ENCODE data around the gene ADM2.
"Not testable (repeated sequence)": the region's sequence is repeated elsewhere in the genome, so short reads cannot be mapped to it uniquely, and the experiment has no call there.

ADM2 gene

GRCh38 chr22:50502628-50503474, 21.5 kb downstream of the ADM2 start:
- H3K4me3 ChIP-seq = no peak overlapping the region
- H3K27ac ChIP-seq = no peak overlapping the region

DNA sequence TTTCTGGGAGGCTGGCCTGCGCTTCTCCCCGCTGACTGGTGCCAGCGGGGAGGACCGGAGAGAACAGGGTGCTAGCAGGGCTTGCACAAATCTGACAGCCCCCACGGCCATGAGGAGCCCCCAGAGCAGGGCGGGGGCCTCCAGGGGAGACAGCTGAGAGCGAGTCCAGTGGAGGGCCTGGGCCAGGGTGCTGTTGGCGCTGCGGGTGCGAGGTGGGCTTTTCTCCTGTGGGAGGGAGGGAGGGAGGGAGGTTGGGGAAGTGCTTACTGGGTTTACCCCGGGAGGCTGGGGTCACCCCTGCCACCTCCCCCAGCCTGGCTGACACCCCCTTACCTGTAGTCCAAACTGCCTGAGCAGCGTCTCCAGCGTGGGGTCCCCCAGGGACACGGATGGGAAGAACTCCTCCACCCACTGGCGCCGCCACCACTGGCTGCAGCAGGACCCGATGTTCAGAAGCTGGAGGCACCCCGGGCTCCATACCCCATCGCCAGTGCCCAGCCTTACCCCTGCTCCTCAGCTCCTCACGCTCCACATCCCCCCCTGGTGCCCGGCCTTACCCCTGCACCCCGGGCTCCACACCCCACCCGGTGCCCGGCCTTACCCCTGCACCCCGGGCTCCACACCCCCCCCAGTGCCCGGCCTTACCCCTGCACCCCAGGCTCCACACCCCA, 22.3 kb downstream of the ADM2 start:
- Histone ChIP-seq H3K27ac (no peak overlapping the region), H3K4me3 (no peak overlapping the region)

DNA sequence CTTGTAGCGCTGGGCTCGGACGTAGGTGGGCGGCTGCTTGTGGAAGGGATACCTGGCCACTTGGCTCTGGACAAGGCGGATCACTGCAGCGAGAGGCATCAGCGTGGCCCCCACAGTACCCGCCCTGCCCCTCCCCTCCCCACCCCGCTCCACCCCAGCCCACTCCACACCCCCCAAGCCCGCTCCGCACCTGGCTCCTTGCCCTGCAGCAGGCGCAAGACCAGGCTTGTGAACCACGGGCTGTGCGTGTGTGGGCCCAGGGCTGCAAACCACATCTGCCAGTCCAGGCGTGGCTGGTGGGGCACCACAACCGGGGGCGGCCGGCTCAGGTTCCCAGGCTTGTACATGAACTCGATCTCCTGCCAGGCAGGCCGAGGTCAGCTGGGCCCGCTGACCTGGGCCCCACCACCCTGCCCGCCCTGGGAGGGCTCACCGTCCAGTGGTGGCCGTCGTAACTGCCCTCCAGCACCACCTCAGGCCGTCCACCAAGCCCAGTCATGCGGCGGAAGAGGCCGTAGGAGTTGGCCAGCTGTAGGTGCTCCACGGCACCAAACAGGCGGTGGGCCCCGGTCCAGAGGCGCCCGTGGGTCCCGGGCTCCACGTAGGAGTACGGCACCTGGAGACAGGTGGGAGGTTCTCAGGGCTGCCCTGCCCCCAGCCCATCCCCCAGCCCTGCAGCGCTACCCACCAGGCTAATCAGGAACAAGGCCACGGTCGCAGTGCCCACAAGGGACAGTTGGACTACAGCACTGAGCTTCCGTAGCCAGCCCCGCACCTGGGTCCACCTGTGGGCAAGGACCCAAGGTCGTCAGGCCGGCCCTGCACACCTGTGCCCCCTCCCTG, 23.2 kb downstream of the ADM2 start:
- Histone ChIP-seq H3K27ac (peak overlapping the region in 2 of 21 experiments; percentile 34 to 39), H3K4me3 (no peak overlapping the region)

GRCh38 chr22:50505276-50505775, 24.0 kb downstream of the ADM2 start:
- Histone ChIP-seq H3K4me3 (no peak overlapping the region), H3K27ac (peak overlapping the region in 1 of 21 experiments; percentile 34)

DNA sequence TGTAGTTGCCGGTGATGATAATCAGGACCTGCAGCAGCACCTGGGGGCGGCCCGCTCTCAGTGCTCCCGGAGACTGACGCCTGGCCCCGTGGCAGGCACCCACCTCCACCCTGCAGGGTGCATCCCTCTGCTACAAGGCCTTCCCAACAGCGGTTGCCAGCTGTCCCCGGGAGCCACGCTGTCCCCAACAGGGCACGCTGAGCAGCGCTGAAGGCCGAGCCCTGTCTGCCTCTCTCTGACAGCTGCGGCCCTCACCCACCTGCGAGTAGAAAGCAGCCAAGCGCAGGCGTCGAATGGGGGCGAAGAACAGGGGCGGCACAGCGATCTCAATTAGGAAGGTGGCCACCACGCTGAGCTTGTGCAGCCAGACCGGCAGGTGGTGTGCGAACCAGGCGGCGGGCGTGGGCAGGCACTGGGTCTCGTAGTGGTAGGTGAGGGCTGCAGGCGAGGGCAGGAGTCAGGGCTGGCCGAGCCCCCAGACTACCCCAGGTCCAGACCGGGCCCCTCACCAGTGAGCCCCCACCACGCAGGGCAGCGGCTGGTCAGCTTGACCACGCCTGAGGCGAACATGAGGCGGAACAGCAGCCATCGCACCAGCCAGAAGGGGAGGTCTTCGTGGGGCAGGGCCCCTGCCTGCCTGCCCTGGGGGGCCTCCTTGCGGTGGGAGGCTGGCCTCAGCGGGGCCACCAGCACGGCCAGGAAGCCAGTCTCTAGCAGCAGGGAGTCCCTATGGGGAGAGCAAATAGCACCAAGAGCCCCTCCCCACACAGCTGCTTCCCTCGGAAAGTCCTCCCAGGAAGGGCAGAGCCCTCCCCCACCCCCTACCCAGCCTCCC, 24.6 kb downstream of the ADM2 start:
- peak overlapping the region in 6 of 7 experiments; percentile 77 to 98 (median 87) for H3K4me3 ChIP-seq
- peak overlapping the region in 13 of 21 experiments; percentile 38 to 95 (median 90) for H3K27ac ChIP-seq

DNA sequence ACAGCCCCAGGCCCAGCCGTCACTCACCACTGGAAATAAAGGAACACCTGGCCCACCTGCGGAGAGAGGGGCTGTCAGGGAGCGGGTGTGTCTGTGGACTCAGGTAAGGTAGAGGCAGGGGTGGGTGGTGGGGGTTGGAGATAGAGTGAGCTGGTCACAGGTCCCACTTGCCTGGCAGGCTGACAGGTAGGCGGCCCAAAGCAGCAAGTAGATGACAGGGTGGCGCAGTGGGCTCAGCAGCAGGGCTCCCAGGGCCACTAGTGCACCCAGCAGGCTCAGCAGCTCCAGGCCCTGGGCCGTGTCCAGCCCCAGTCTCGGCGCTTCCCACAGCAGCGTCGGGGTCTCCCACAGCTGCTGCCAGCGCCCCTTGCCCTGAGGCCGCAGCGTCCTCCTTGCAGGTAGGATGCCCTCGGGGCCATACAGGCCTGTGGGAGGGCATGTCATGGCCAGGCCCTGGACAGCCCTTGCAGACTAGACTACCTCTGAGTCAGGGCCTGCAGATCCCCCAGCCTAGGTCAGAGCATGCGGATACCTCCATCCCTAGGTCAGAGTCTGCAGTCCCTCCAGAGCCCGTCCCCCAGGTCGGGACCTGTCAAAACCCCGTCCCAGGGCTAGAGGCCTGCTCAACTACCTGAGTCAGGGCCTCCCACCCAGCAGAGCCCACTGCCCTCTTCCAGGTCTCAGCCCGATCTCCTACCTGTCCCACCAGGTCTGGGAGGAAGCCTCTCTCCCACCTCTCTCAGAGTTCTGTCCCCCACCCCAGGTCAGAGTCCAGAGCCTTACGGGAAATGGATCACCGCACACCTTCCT, 25.5 kb downstream of the ADM2 start:
- Histone ChIP-seq H3K27ac (peak overlapping the region in 20 of 21 experiments; percentile 73 to 95 (median 88)), H3K4me3 (peak overlapping the region; percentile 56 to 98 (median 87))

GRCh38 chr22:50507421-50507990, 26.2 kb downstream of the ADM2 start, which contains the start of gene LMF2:
LMF2 (minus strand) TSS chr22:50507702; CDS start chr22:50507675, 27 bp downstream.
- Histone ChIP-seq H3K27ac (peak within 1 kb of the TSS; percentile 73 to 96 (median 93)), H3K4me3 (peak within 1 kb of the TSS; percentile 77 to 98 (median 92))

GRCh38 chr22:50507991-50508884, 26.9 kb downstream of the ADM2 start, which contains the start of gene NCAPH2:
NCAPH2 (plus strand) TSS chr22:50508224; CDS start chr22:50508338, 114 bp downstream.
- Histone ChIP-seq H3K27ac (peak within 1 kb of the TSS; percentile 73 to 96 (median 93)), H3K4me3 (peak within 1 kb of the TSS; percentile 77 to 98 (median 92))

DNA sequence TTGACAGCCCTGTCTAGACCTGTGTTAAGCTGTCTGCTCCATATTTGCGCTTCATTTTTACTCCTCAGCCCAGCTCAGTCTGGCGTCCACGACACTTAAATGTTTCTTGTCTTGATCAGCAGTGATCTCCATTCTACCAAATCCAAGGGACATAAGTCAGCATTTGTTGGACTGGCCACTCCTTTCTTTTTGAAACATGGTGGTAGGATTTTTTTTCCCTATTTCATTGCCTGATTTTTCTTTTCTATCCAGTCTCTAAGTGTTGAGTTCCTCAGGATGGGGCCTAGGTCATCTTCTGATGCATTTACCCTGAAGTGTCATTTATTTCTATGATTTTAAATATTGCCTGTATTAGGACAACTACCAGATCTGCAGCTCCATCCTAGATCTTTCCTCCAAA, 27.6 kb downstream of the ADM2 start:
- peak overlapping the region in 17 of 21 experiments; percentile 86 to 96 (median 92) for H3K27ac ChIP-seq
- peak overlapping the region; percentile 71 to 95 (median 86) for H3K4me3 ChIP-seq

DNA sequence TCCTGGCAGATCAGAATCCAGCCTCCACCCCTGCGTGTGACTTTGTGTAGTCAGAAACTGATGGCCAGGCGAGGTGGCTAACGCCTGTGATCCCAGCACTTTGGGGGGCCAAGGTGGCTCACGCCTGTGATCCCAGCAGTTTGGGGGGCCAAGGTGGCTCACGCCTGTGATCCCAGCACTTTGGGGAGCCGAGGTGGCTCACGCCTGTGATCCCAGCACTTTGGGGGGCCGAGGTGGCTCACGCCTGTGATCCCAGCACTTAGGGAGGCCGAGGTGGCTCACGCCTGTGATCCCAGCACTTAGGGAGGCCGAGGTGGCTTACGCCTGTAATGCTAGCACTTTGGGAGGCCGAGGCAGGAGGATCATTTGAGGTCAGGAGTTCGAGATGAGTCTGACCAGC, 31.8 kb downstream of the ADM2 start:
- H3K27ac ChIP-seq = no peak overlapping the region
- H3K4me3 ChIP-seq = no peak overlapping the region

GRCh38 chr22:50516068-50516467, 34.7 kb downstream of the ADM2 start:
- no peak overlapping the region for H3K27ac ChIP-seq
- no peak overlapping the region for H3K4me3 ChIP-seq

GRCh38 chr22:50516891-50517290, 35.5 kb downstream of the ADM2 start:
- H3K27ac ChIP-seq = no peak overlapping the region
- H3K4me3 ChIP-seq = no peak overlapping the region

DNA sequence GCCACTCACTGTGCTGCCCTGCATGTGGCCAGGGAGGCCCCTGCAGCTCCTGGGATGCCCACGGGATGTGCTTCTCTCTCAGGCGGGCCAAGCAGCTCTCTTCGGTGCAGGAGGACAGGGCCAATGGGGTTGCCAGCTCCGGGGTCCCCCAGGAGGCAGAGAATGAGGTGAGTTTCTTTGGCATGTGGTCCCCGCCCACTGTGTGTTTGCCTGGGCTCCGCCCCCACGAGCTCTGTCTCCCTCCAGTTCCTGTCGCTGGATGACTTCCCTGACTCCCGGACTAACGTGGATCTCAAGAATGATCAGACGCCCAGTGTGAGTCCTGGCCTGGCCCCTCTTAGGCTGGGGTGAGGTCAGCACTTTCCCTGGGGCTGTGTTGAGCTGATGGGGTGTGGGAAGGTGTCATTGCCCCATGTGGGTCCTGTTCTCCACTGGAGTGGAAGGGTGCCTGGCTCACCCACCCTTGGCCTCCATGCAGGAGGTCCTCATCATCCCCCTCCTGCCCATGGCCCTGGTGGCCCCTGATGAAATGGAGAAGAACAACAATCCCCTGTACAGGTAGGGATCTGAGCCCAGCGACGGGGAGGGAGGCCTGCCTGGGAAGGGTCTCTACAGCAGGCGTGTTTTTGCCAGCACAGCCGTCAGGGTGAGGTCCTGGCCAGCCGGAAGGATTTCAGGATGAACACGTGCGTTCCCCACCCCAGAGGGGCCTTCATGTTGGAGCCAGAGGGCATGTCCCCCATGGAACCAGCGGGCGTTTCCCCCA, 36.3 kb downstream of the ADM2 start:
- Histone ChIP-seq H3K4me3 (no peak overlapping the region), H3K27ac (no peak overlapping the region)

DNA sequence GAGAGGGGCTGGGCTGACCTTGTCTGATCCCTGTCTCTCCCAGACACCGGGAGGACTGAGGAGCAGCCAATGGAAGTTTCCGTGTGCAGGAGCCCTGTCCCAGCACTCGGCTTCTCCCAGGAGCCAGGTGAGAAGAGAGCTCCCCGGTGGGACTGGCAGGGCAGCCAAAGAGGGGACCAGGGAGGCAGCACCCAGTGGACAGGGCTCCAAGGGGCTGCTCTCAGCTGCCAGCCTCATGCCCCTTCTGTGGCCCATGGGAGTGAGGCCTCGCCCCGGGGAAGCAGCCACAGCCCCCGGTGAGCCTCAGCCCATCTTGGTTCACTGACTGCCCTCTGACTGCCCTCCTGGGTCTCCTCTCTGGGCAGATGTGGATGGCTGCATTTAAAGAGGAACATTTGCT, 37.3 kb downstream of the ADM2 start:
- H3K4me3 ChIP-seq = no peak overlapping the region
- H3K27ac ChIP-seq = no peak overlapping the region

DNA sequence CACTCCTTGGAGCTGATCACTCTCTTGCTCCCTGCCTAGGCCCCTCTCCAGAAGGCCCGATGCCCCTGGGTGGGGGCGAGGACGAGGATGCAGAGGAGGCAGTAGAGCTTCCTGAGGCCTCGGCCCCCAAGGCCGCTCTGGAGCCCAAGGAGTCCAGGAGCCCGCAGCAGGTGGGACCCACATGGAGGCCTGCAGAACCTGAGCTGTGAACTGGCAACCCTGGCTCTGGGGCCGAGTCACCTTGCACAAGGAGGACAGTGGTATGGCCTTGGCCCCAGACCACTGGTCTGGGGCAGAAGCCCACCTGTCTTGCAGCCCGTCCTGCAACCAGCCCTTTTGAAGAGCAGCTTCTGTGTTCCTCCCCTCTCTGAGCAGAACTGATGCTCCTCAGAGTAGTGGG, 37.8 kb downstream of the ADM2 start:
- Histone ChIP-seq H3K27ac (no peak overlapping the region), H3K4me3 (no peak overlapping the region)

GRCh38 chr22:50520184-50520583, 38.8 kb downstream of the ADM2 start:
- not testable (repeated sequence) for H3K4me3 ChIP-seq, H3K27ac ChIP-seq

Measured in skin epidermis (tissue), 12 donors.